GM12878 (cell line): ENCODE results near the gene ADCY2. TPM values are rescaled to one million over a fixed set of nuclear protein-coding genes. Genes with fewer than 3 reads are reported as not detected.

ENCODE experiments used
- ATAC-seq: fragments of 200-7000 bp; cut with Tn5 transposase; 3 replicates; pipeline ENCODE4 v1.9.1; 2020; ENCODE audit warnings: mild to moderate bottlenecking, moderate library complexity
- BruUV-seq: library from RNA; stranded (reverse); fragments of 400-500 nt; replicated peaks from 2 replicates; lab custom pipeline; 2021; lab: Mats Ljungman, UMichigan
- CTCF ChIA-PET: fragments of 300-600 bp; sonication (Branson Sonifier 250); formaldehyde crosslinking; extraction: SDS; loops from one replicate; lab custom pipeline; 2021; ENCODE audit warnings: inconsistent platforms; lab: Yijun Ruan, JAX
- POLR2A ChIA-PET: fragments of 350-600 bp; formaldehyde crosslinking; extraction: SDS; loops from one replicate; lab custom pipeline; 2021; ENCODE audit warnings: inconsistent platforms; lab: Charles Lee
- RAD21 ChIA-PET: fragments of 300-600 bp; sonication (Branson Sonifier 250); formaldehyde crosslinking; loops from one replicate; lab custom pipeline; 2023; ENCODE audit warnings: antibody characterized with exemption; ENCODE audit not compliant: unreplicated experiment; lab: Charles Lee
- SMC1A ChIA-PET: fragments of 300-600 bp; sonication (Branson Sonifier 250); formaldehyde crosslinking; loops from one replicate; lab custom pipeline; 2023; ENCODE audit not compliant: unreplicated experiment, uncharacterized antibody; lab: Charles Lee
- DNase-seq: peaks from one replicate; pipeline ENCODE4 v3.0.0-alpha.2; 2011; ENCODE audit warnings: low read depth, low spot score
- FAIRE-seq: peaks from 3 replicates; lab custom pipeline; 2011; peaks lifted over from hg19 to GRCh38; lab: Jason Lieb, UNC
- H2AFZ ChIP-seq: 2 replicates; pipeline ENCODE4 v1.6.0; 2011; ENCODE audit warnings: low read depth, low read length, control low read depth; ENCODE audit not compliant: control insufficient read depth
- H3K27ac ChIP-seq: 2 replicates; pipeline ENCODE4 v1.5.1; 2011; ENCODE audit warnings: control low read depth; ENCODE audit not compliant: control insufficient read depth, insufficient read depth
- H3K27me3 ChIP-seq, 2 experiments: replicated peaks in 1 of 2; 2 replicates each; pipeline versions ENCODE4 v1.6.0 to v1.6.1; 2011; ENCODE audit warnings: low read length in 1 of 2; ENCODE audit not compliant: control insufficient read depth in 2 of 2, insufficient read depth in 2 of 2
- H3K36me3 ChIP-seq, 2 experiments: 2 replicates each; pipeline ENCODE4 v1.5.1; 2011; ENCODE audit warnings: low read length in 1 of 2; ENCODE audit not compliant: control insufficient read depth in 2 of 2, insufficient read depth in 2 of 2
- H3K4me1 ChIP-seq: 2 replicates; pipeline ENCODE4 v1.6.1; 2011; ENCODE audit warnings: mild to moderate bottlenecking, low read length, moderate library complexity, mixed read lengths; ENCODE audit not compliant: control insufficient read depth, insufficient read depth
- H3K4me2 ChIP-seq: 2 replicates; pipeline ENCODE4 v1.6.0; 2011; ENCODE audit warnings: control low read depth; ENCODE audit not compliant: control insufficient read depth, insufficient read depth
- H3K4me3 ChIP-seq: fragments of 200-600 bp; sonication (generic); 2 replicates; pipeline ENCODE4 v1.5.1; 2016
- H3K79me2 ChIP-seq: 2 replicates; pipeline ENCODE4 v1.6.0; 2011; ENCODE audit warnings: low read length; ENCODE audit not compliant: control insufficient read depth, insufficient read depth
- H3K9ac ChIP-seq: 2 replicates; pipeline ENCODE4 v1.8.0; 2011; ENCODE audit warnings: low read length, control low read depth, mixed read lengths; ENCODE audit not compliant: control insufficient read depth, insufficient read depth
- H3K9me3 ChIP-seq: replicated peaks from 3 replicates; pipeline ENCODE4 v1.5.1; 2011; ENCODE audit warnings: mild to moderate bottlenecking, low read length; ENCODE audit not compliant: control insufficient read depth, insufficient read depth
- H4K20me1 ChIP-seq: 2 replicates; pipeline ENCODE4 v1.6.0; 2011; ENCODE audit not compliant: control insufficient read depth, insufficient read depth
- ATF2 ChIP-seq: IDR thresholded peaks from 2 replicates; pipeline ENCODE4 v1.6.1; 2012; ENCODE audit warnings: low read length, inconsistent platforms
- BCL11A ChIP-seq: IDR thresholded peaks from 2 replicates; pipeline ENCODE4 v1.6.1; 2011; ENCODE audit warnings: low read depth, low read length
- BHLHE40 ChIP-seq, 2 experiments: fragments of 450-650 bp in 1 of 2; IDR thresholded peaks; 2 replicates each; pipeline ENCODE4 v1.6.1; 2011 to 2017; ENCODE audit warnings: low read depth in 2 of 2, borderline replicate concordance in 1 of 2, improper control_type of control experiment in 1 of 2, low read length in 1 of 2, mild to moderate bottlenecking in 1 of 2
- CEBPB ChIP-seq, 2 experiments: fragments of 150-350 bp in 1 of 2; IDR thresholded peaks; 2 replicates each; pipeline ENCODE4 v1.6.1; 2012 to 2014; ENCODE audit warnings: low read depth in 2 of 2, low read length in 2 of 2, borderline replicate concordance in 1 of 2, inconsistent platforms in 1 of 2
- EED ChIP-seq: sonication (generic); IDR thresholded peaks from 2 replicates; pipeline ENCODE4 v1.6.1; 2016; ENCODE audit warnings: antibody characterized with exemption, low read depth
- FOXM1 ChIP-seq: IDR thresholded peaks from 2 replicates; pipeline ENCODE4 v1.6.1; 2012; ENCODE audit warnings: low read depth, mild to moderate bottlenecking, inconsistent platforms, low read length, moderate library complexity
- GATAD2B ChIP-seq: fragments of 450-650 bp; conservative IDR thresholded peaks from 2 replicates; pipeline ENCODE4 v1.6.1; 2017; ENCODE audit warnings: low read depth, mild to moderate bottlenecking, moderate library complexity
- IRF4 ChIP-seq: IDR thresholded peaks from 2 replicates; pipeline ENCODE4 v1.6.1; 2011; ENCODE audit warnings: low read depth, low read length
- MEF2A ChIP-seq: IDR thresholded peaks from 2 replicates; pipeline ENCODE4 v1.6.1; 2011; ENCODE audit warnings: low read depth, mild to moderate bottlenecking, low read length, moderate library complexity; ENCODE audit not compliant: insufficient read depth
- NBN ChIP-seq: fragments of 450-650 bp; IDR thresholded peaks from 2 replicates; pipeline ENCODE4 v1.6.1; 2016
- NR2F1 ChIP-seq: fragments of 450-650 bp; conservative IDR thresholded peaks from 2 replicates; pipeline ENCODE4 v1.6.1; 2017; ENCODE audit warnings: mild to moderate bottlenecking
- PBX3 ChIP-seq: IDR thresholded peaks from 2 replicates; pipeline ENCODE4 v1.6.1; 2011; ENCODE audit warnings: mild to moderate bottlenecking, low read depth, low read length, moderate library complexity; ENCODE audit not compliant: insufficient replicate concordance
- RB1 ChIP-seq: fragments of 450-650 bp; formaldehyde crosslinking; IDR thresholded peaks from 2 replicates; pipeline ENCODE4 v1.6.1; 2017; ENCODE audit warnings: mild to moderate bottlenecking, borderline replicate concordance
- RELA ChIP-seq: fragments of 450-650 bp; IDR thresholded peaks from 2 replicates; pipeline ENCODE4 v1.8.0; 2014; ENCODE audit warnings: borderline replicate concordance; ENCODE audit not compliant: partially characterized antibody
- RUNX3 ChIP-seq: IDR thresholded peaks from 2 replicates; pipeline ENCODE4 v1.6.1; 2012; ENCODE audit warnings: low read length, inconsistent platforms
- SIN3A ChIP-seq: IDR thresholded peaks from 2 replicates; pipeline ENCODE4 v1.6.1; 2012; ENCODE audit warnings: low read depth, low read length, improper control_type of control experiment
- SMC3 ChIP-seq: IDR thresholded peaks from 2 replicates; pipeline ENCODE4 v1.6.1; 2011; ENCODE audit warnings: low read length, improper control_type of control experiment, borderline replicate concordance
- SP1 ChIP-seq: IDR thresholded peaks from one replicate; pipeline ENCODE4 v1.6.1; 2011; ENCODE audit warnings: low read depth, low read length
- TAF1 ChIP-seq: IDR thresholded peaks from 2 replicates; pipeline ENCODE4 v1.6.1; 2011; ENCODE audit warnings: mild to moderate bottlenecking, low read depth, low read length, borderline replicate concordance
- TBL1XR1 ChIP-seq: IDR thresholded peaks from 2 replicates; pipeline ENCODE4 v1.6.1; 2012; ENCODE audit warnings: low read depth, low read length, improper control_type of control experiment
- TCF12 ChIP-seq: IDR thresholded peaks from 2 replicates; pipeline ENCODE4 v1.6.1; 2011; ENCODE audit warnings: low read depth, mild to moderate bottlenecking, low read length
- YBX1 ChIP-seq: fragments of 450-650 bp; IDR thresholded peaks from 2 replicates; pipeline ENCODE4 v1.6.1; 2016; ENCODE audit warnings: antibody characterized with exemption
- WGBS: methylation state at CpG from one replicate; pipeline ENCODE4 v1.1.6; 2016; ENCODE audit warnings: low lambda C conversion rate; ENCODE audit not compliant: insufficient replicate concordance, insufficient coverage; ENCODE audit errors: missing lambda C conversion rate; 5-methylcytosine and 5-hydroxymethylcytosine counted together
- in situ Hi-C: fragments of 300-500 bp; cut with MboI; formaldehyde crosslinking; loops from 9 replicates; pipeline ENCODE4 v1.14.3; 2018; ENCODE audit warnings: mixed read lengths
- intact Hi-C: fragments of 100-400 bp; cut with micrococcal nuclease; formaldehyde crosslinking; loops from one replicate; pipeline ENCODE4 v1.14.2; 2022; ENCODE audit not compliant: unreplicated experiment
- polyA plus RNA-seq, 11 experiments: library from polyadenylated mRNA; depleted of rRNA in 4 of 11; unstranded in 6 of 11; stranded (reverse) in 5 of 11; fragments of >200 nt; fragmentation: Nextera tagmentation in 4 of 11; fragmentation: Illumina TruSeq in 1 of 11; extraction: Ambion mirVana in 4 of 11; extraction: Trizol in 1 of 11; gene quantifications; 1 replicate in 1 of 11; 2 replicates in 10 of 11; pipeline versions ENCODE4 v1.2.1 to v1.2.3, GENCODE V29; 2011 to 2016; ENCODE audit warnings: inconsistent platforms in 2 of 11, missing spikeins in 2 of 11, low read depth in 1 of 11
- total RNA-seq, 4 experiments: library from RNA; depleted of rRNA in 3 of 4; stranded (reverse); fragments of >200 nt in 3 of 4; fragmentation: Illumina TruSeq in 1 of 4; extraction: Trizol in 1 of 4; gene quantifications; 2 replicates each; pipeline versions ENCODE4 v1.2.1 to v1.2.3, GENCODE V29; 2013 to 2021

The ADCY2 gene
- total and polyA plus RNA-seq, 10 of the 15 experiments (the other 5 are each of a cell fraction or from before 2014, with no cell fraction given): 0.07 to 0.26 TPM; not detected in 8

- H3K4me1 ChIP-seq: peaks cover 20% of the 10 kb centered on the region
- no peaks in the 10 kb centered on the region for H4K20me1 ChIP-seq
- no peaks in the 10 kb centered on the region; a peak in 1 of 4 replicates for H3K27me3 ChIP-seq
- peak overlapping the region; percentile 67 for H3K27ac ChIP-seq
- RAD21 ChIA-PET: interaction anchor here (1.4 to 4.6 kb wide), 3 partner anchors 9 to 32 kb away, joined by 4 to 32 read pairs (median 7); no protein-coding TSS in a partner anchor
- WGBS: 0% methylated on average over 5 of the region's 5 CpGs
- no peak for FAIRE-seq
- intact Hi-C loops: no loop called here
- POLR2A ChIA-PET: interaction anchor here (1.8 kb wide), 1 partner anchor 10 kb away, joined by 4 read pairs; no protein-coding TSS in a partner anchor
- H3K9me3 ChIP-seq: no peaks in the 10 kb centered on the region
- H3K4me3 ChIP-seq: no peak overlapping the region
- peak; percentile 84 for ATAC-seq
- no peaks in the 10 kb centered on the region for H3K79me2 ChIP-seq
- in situ Hi-C loops: no loop called here
- H3K36me3 ChIP-seq: no peaks in the 10 kb centered on the region
- peak; percentile 59 for DNase-seq
- peak overlapping the region; percentile 22 for H2AFZ ChIP-seq
- H3K9ac ChIP-seq: no peak overlapping the region
- SMC1A ChIA-PET: interaction anchor here (0.7 to 3.7 kb wide), 5 partner anchors 10 to 26 kb away, joined by 3 to 11 read pairs (median 4); no protein-coding TSS in a partner anchor
- CTCF ChIA-PET: interaction anchor here (1.3 kb wide), 1 partner anchor 22 kb away, joined by 6 read pairs; no protein-coding TSS in a partner anchor
- no TSS peak for BruUV-seq
- H3K4me2 ChIP-seq: peak overlapping the region; percentile 50; the same call in 1 of the 2 replicates
- TF ChIP-seq NBN (peak; percentile 69), GATAD2B (peak; percentile 98), YBX1 (peak; percentile 83; the same call in 1 of the 2 replicates), ATF2 (peak; percentile 83), BHLHE40 (IDR thresholded peaks at IDR 0.05; ENCODE audit: borderline replicate concordance in 1 of 2, low read depth in 2 of 2, low read length in 1 of 2) (peak in 1 of 2 experiments; percentile 34; a peak in 1 of 4 replicates), RB1 (no peak), FOXM1 (0 out of 2 replicates have a peak, but pooled peaks have one; percentile 44), CEBPB (IDR thresholded peaks at IDR 0.05; ENCODE audit: borderline replicate concordance in 1 of 2, low read depth in 2 of 2, low read length in 2 of 2) (no peak), IRF4 (0 out of 2 replicates have a peak, but pooled peaks have one; percentile 46), RUNX3 (peak; percentile 72), NR2F1 (0 out of 2 replicates have a peak, but pooled peaks have one; percentile 16), SMC3 (peak; percentile 4; the same call in 1 of the 2 replicates), TBL1XR1 (0 out of 2 replicates have a peak, but pooled peaks have one; percentile 59), PBX3 (no peak), BCL11A (peak; percentile 47; the same call in 1 of the 2 replicates), EED (no peak), SIN3A (no peak), TAF1 (no peak), MEF2A (0 out of 2 replicates have a peak, but pooled peaks have one; percentile 16), TCF12 (peak; percentile 79), SP1 (peak; percentile 67), RELA (peak; percentile 61)
These were observed 398.4 kb downstream of the ADCY2 start for GRCh38 chr5:7794311-7794710.
